Uterus (tissue), 4 donors: ENCODE measurements around the gene TNFRSF18. TPM values are rescaled to one million over a fixed set of nuclear protein-coding genes. Genes with fewer than 3 reads are reported as not detected.
A peak's percentile ranks its signal among the peaks of the same experiment; 100 is the strongest.

Source experiments
- DNase-seq, 2 donors: peaks; one replicate each; pipeline ENCODE4 v3.0.0-alpha.2; 2019 to 2020
- H3K27ac ChIP-seq, 2 donors: fragments of 200-600 bp; sonication (generic); 1 replicate in 1 of 2; 2 replicates in 1 of 2; pipeline ENCODE4 v1.5.1; 2016 to 2018
- H3K27me3 ChIP-seq, 2 donors: fragments of 200-600 bp; sonication (generic); one replicate each; pipeline ENCODE4 v1.5.1; 2018 to 2019; ENCODE audit warnings: control low read depth in 1 of 2
- H3K36me3 ChIP-seq, 2 donors: fragments of 200-600 bp; sonication (generic); one replicate each; pipeline ENCODE4 v1.5.1; 2019; ENCODE audit warnings: control low read depth in 1 of 2
- H3K4me1 ChIP-seq, 2 donors: fragments of 200-600 bp; sonication (generic); one replicate each; pipeline ENCODE4 v1.5.1; 2018 to 2019; ENCODE audit warnings: control low read depth in 1 of 2
- H3K4me3 ChIP-seq, 2 donors: fragments of 200-600 bp; sonication (generic); 1 replicate in 1 of 2; 2 replicates in 1 of 2; pipeline ENCODE4 v1.5.1; 2018 to 2019; ENCODE audit warnings: mild to moderate bottlenecking in 1 of 2
- H3K9me3 ChIP-seq, 2 donors: fragments of 200-600 bp; sonication (generic); one replicate each; pipeline ENCODE4 v1.5.1; 2019; ENCODE audit warnings: control low read depth in 1 of 2
- POLR2A ChIP-seq, 2 donors: fragments of 450-650 bp; IDR thresholded peaks; one replicate each; pipeline ENCODE4 v1.6.1; 2016; ENCODE audit warnings: antibody characterized with exemption in 2 of 2, mild to moderate bottlenecking in 1 of 2, moderate library complexity in 1 of 2
- intact Hi-C: fragments of 100-400 bp; cut with DNase I; formaldehyde crosslinking; loops from one replicate; pipeline ENCODE4 v1.15.1; 2023; ENCODE audit warnings: low total_unique reads
- total RNA-seq, 4 donors: library from RNA; depleted of rRNA in 3 of 4; stranded (reverse); fragments of >200 nt in 3 of 4; gene quantifications; one replicate each; pipeline versions ENCODE4 v1.1.0 to v1.2.4, GENCODE V29; 2014 to 2023
- TF ChIP-seq, protein P1 (sequence below), 4 experiments: fragments of 200-600 bp in 2 of 4; fragments of 450-650 bp in 2 of 4; sonication (generic) in 2 of 4; IDR thresholded peaks; one replicate each; pipeline ENCODE4 v1.5.1; 2016 to 2019; ENCODE audit warnings: antibody characterized with exemption in 4 of 4, mild to moderate bottlenecking in 2 of 4, moderate library complexity in 1 of 4
- donor health status: DM: yes; HTN: yes; CAD: no.

The TNFRSF18 gene
- total RNA-seq, 4 donors from 2014 or later = 0.37 to 2.6 TPM; not detected in 2

DNA sequence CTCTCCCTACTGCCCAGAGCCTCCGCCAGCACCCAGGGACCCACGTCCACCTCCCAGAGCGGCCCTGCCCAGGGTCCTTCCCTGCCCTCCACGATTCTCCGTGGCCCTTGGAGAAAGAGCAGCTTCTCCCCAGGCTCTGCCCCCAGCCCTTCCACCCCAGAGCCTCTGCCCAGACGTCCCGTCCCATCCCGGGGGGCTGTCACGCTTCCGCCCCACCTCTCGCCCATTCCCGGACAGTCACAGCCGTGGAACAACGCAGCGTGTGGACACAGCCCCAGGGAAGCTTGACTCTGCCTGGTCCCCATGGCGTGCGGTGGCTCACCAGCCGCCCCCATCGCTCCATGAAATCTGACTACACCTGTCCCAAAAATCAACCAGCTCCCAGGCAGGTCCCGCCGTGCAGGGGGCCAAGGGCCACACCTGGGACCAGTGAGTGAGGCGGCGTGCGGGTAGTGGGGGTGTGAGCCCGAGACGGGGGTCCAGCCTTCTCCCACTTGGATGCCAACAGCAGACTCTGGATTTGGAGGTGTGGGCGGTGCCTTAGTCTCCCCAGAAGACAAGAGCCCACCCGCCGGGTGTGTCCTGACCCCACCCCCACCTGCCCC, 45.2 kb downstream of the TNFRSF18 start:
- peaks cover 0 to 7% of the 10 kb centered on the region in 2 donors for H3K4me1 ChIP-seq
- no peaks in the 10 kb centered on the region for H3K36me3 ChIP-seq
- H3K9me3 ChIP-seq = no peaks in the 10 kb centered on the region
- DNase-seq = no peak
- no peaks in the 10 kb centered on the region for H3K27me3 ChIP-seq
- H3K4me3 ChIP-seq = no peak overlapping the region
- TF ChIP-seq, protein P1, sequence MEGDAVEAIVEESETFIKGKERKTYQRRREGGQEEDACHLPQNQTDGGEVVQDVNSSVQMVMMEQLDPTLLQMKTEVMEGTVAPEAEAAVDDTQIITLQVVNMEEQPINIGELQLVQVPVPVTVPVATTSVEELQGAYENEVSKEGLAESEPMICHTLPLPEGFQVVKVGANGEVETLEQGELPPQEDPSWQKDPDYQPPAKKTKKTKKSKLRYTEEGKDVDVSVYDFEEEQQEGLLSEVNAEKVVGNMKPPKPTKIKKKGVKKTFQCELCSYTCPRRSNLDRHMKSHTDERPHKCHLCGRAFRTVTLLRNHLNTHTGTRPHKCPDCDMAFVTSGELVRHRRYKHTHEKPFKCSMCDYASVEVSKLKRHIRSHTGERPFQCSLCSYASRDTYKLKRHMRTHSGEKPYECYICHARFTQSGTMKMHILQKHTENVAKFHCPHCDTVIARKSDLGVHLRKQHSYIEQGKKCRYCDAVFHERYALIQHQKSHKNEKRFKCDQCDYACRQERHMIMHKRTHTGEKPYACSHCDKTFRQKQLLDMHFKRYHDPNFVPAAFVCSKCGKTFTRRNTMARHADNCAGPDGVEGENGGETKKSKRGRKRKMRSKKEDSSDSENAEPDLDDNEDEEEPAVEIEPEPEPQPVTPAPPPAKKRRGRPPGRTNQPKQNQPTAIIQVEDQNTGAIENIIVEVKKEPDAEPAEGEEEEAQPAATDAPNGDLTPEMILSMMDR (IDR thresholded peaks at IDR 0.05) = no peak
- TF ChIP-seq POLR2A (IDR thresholded peaks at IDR 0.05) = no peak
- H3K27ac ChIP-seq = no peak overlapping the region
- intact Hi-C loops = no loop called here

DNA sequence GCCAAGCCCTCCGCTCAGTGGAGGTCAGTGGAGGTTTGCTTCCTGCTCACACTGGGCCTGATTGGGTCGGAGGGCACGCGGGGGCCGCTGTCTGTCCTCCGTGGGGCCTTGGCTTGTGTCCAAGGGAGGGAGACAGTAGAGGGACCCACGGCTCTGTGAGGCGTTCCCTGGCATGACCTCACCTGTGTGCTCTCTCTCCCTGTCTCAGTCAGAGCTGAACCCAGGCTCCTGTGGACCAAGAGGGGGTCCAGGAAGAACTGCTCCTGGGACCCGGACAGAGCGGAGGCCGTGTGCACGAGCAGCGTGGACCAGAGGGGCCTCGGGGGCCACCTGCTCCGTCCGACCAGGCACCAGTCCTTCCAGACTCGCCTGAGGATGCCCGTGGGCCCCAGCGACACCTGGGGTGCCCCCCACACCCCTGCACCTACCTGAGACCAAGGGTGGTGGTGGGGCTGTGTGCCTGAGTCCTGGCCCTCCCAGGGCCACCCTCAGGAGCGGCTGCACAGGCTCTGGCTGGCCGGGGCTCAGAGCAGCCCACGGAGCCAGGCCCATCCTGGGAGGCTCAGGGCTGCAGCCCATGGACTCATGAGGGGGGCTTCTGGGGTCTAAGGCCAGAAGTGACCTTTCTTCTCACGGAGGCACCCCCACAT, 46.0 kb downstream of the TNFRSF18 start:
- TF ChIP-seq, protein P1 (IDR thresholded peaks at IDR 0.05) = no peak
- no peak for TF ChIP-seq POLR2A (IDR thresholded peaks at IDR 0.05)
- Histone ChIP-seq H3K36me3 (no peaks in the 10 kb centered on the region), H3K4me3 (no peak overlapping the region), H3K27me3 (no peaks in the 10 kb centered on the region), H3K27ac (no peak overlapping the region), H3K4me1 (peaks cover 0 to 7% of the 10 kb centered on the region in 2 donors), H3K9me3 (no peaks in the 10 kb centered on the region)
- DNase-seq = no peak
- intact Hi-C loops = no loop called here

DNA sequence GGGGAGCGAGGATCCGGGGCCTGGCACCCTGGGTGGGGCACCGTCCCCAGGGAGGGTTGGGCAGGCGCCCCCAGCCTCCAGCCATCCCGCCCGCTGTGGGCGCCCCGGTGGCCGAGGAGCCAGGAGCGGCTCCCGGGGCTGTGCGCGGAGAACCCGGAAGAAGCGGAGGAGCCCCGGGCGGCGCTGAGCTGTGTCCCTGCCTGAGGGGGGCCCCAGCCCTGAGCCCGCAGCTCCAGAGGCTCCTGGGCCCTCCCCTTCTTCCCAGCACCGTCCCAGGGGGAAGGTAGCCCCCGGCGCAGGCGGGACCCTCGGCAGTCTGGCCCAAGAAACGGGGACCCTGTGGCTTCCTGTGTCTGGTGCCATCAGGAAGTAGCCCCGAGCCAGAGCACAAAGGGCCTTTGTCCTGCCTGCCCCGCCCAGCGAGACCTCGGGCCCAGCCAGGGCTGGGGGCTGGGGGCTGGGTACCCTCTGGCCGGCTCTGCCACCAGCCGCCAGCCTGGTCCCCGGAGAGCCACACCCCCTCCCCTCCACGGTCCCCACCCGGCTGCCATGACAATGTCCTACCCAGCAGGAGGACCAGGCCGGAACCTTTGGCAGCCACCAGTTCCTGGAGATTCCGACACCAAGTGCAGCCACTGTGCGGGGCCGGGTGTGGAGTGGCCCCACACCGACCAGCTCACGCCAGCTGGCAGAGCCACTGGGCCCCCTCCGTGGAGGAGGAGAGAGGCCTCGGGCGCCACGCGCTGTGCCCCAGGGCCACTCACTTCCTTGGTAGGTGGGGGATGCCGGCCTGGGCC, 48.3 kb downstream of the TNFRSF18 start:
- TF ChIP-seq, protein P1 (IDR thresholded peaks at IDR 0.05) = no peak
- TF ChIP-seq POLR2A (IDR thresholded peaks at IDR 0.05) = no peak
- DNase-seq = peak; percentile 32 to 39
- Histone ChIP-seq H3K27ac (peak overlapping the region; percentile 82 to 85), H3K4me1 (peaks cover 0 to 7% of the 10 kb centered on the region in 2 donors), H3K27me3 (no peaks in the 10 kb centered on the region), H3K4me3 (peak overlapping the region; percentile 44 to 59), H3K36me3 (no peaks in the 10 kb centered on the region), H3K9me3 (no peaks in the 10 kb centered on the region)
- intact Hi-C loops = no loop called here

DNA sequence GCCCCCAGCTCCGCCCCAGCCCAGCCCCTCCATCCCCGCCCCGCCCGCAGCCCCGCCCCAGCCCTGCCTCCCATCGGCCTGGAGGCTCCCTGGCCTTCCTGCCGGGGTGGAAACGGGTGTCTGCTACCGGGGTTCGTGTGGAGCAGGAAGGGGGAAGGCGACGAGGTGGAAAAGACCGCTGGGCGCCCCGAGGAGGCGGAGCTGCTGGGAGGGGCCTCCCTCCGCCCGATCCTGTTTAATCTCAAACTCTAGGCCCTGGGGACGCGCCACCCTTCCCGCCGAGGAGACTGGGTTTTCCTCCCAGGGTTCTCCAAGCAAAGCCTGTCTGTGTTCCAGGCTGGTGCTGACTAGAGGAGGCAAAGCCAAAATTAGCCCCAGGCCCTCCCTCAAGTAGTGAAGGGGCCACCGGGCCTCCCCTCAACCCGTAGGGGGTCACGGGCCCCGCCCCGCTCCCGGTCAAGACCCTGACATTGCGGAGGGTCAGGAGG, 48.9 kb downstream of the TNFRSF18 start:
- Histone ChIP-seq H3K4me1 (peaks cover 0 to 7% of the 10 kb centered on the region in 2 donors), H3K27ac (peak overlapping the region; percentile 82 to 85), H3K27me3 (no peaks in the 10 kb centered on the region), H3K9me3 (no peaks in the 10 kb centered on the region), H3K36me3 (no peaks in the 10 kb centered on the region), H3K4me3 (peak overlapping the region; percentile 44 to 59)
- intact Hi-C loops = no loop called here
- TF ChIP-seq, protein P1 (IDR thresholded peaks at IDR 0.05) = no peak
- TF ChIP-seq POLR2A (IDR thresholded peaks at IDR 0.05) = peak; percentile 60 to 63
- DNase-seq = peak; percentile 83 to 85

DNA sequence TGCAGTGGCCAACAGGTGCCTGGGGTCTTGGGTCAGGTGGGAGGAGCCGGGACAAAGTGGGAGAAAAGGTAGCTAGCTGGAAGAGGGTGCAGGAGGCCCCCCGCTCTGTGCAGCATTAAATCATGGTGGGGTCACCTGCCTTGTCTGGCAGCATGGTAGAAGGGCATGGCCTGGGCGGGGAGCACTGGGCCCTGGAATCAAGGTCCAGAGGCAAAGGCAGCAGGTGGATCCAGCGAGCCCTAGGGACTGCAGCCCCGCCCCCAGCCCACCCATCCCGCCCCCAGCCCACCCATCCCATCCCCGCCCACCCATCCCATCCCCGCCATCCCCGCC, 49.4 kb downstream of the TNFRSF18 start:
- Histone ChIP-seq H3K27ac (no peak overlapping the region), H3K36me3 (no peaks in the 10 kb centered on the region), H3K4me1 (peaks cover 0 to 7% of the 10 kb centered on the region in 2 donors), H3K27me3 (no peaks in the 10 kb centered on the region), H3K9me3 (no peaks in the 10 kb centered on the region), H3K4me3 (no peak overlapping the region)
- no peak for DNase-seq
- intact Hi-C loops = no loop called here
- TF ChIP-seq POLR2A (IDR thresholded peaks at IDR 0.05) = no peak
- TF ChIP-seq, protein P1 (IDR thresholded peaks at IDR 0.05) = no peak
